Stimulated activated CD8-positive, alpha-beta memory T cell treated with anti-CD3 and anti-CD28 coated beads, Interleukin-7, amount 100 ng/mL, for 1 hour (primary cell): Measurements from ENCODE around the gene CDK5RAP2.

Experiments used
- DNase-seq, 2 donors: peaks; one replicate each; pipeline ENCODE4 v3.0.0-alpha.2; 2020; ENCODE audit warnings: low read depth in 2 of 2

The CDK5RAP2 gene

GRCh38 chr9:120399940-120400339 is 180.0 kb downstream of the CDK5RAP2 start:
- DNase-seq, result no peak

GRCh38 chr9:120398286-120398685 is 181.7 kb downstream of the CDK5RAP2 start:
- DNase-seq, result no peak

- DNase-seq, result no peak
Observed at GRCh38 chr9:120397453-120397852, 182.5 kb downstream of the CDK5RAP2 start.

GRCh38 chr9:120396931-120397330 is 183.0 kb downstream of the CDK5RAP2 start:
- no peak for DNase-seq

- DNase-seq, result no peak
Observed at GRCh38 chr9:120396418-120396817, 183.5 kb downstream of the CDK5RAP2 start.

- no peak for DNase-seq
Observed at GRCh38 chr9:120395376-120395775, 184.6 kb downstream of the CDK5RAP2 start.

GRCh38 chr9:120394058-120394669 is 185.8 kb downstream of the CDK5RAP2 start:
- no peak for DNase-seq

GRCh38 chr9:120393386-120394057 is 186.4 kb downstream of the CDK5RAP2 start:
- no peak for DNase-seq

GRCh38 chr9:120392711-120393110 is 187.3 kb downstream of the CDK5RAP2 start:
- DNase-seq, result no peak

GRCh38 chr9:120392245-120392644 is 187.7 kb downstream of the CDK5RAP2 start:
- DNase-seq, result no peak

- no peak for DNase-seq
Observed at GRCh38 chr9:120391691-120392090, 188.3 kb downstream of the CDK5RAP2 start.

GRCh38 chr9:120390637-120391190 is 189.3 kb downstream of the CDK5RAP2 start:
- DNase-seq, result no peak

- no peak for DNase-seq
Observed at GRCh38 chr9:120389867-120390266, 190.1 kb downstream of the CDK5RAP2 start.

GRCh38 chr9:120389300-120389699 is 190.7 kb downstream of the CDK5RAP2 start:
- DNase-seq, result no peak

- no peak for DNase-seq
Observed at GRCh38 chr9:120388003-120388855, 191.7 kb downstream of the CDK5RAP2 start.

- no peak for DNase-seq
Observed at GRCh38 chr9:120387257-120388002, 192.5 kb downstream of the CDK5RAP2 start.

GRCh38 chr9:120386390-120387131 is 193.4 kb downstream of the CDK5RAP2 start:
- DNase-seq, result no peak

- no peak for DNase-seq
Observed at GRCh38 chr9:120385606-120386389, 194.2 kb downstream of the CDK5RAP2 start.

- DNase-seq, result no peak
Observed at GRCh38 chr9:120384925-120385272, 195.1 kb downstream of the CDK5RAP2 start.
